Lower leg skin (tissue), 4 donors: ENCODE data around the gene TRANK1. TPM values are rescaled to one million over a fixed set of nuclear protein-coding genes. Genes with fewer than 3 reads are reported as not detected.
A peak's percentile ranks its signal among the peaks of the same experiment; 100 is the strongest.
"Not testable (repeated sequence)": the region's sequence is repeated elsewhere in the genome, so short reads cannot be mapped to it uniquely, and the experiment has no call there.

Source experiments
- DNase-seq, 2 donors: peaks; one replicate each; pipeline ENCODE4 v3.0.0-alpha.2; 2019; ENCODE audit warnings: low spot score in 2 of 2
- H3K4me3 ChIP-seq: fragments of 200-600 bp; sonication (generic); 2 replicates; pipeline ENCODE4 v1.5.1; 2017; ENCODE audit warnings: mild to moderate bottlenecking, low read depth; ENCODE audit not compliant: poor library complexity, severe bottlenecking
- POLR2A ChIP-seq, 2 donors: fragments of 450-650 bp; IDR thresholded peaks; one replicate each; pipeline ENCODE4 v1.6.1; 2016 to 2017; ENCODE audit warnings: antibody characterized with exemption in 2 of 2, mild to moderate bottlenecking in 1 of 2, moderate library complexity in 1 of 2
- WGBS, 2 donors: methylation state at CpG; one replicate each; pipeline ENCODE4 v1.1.5; 2018; 5-methylcytosine and 5-hydroxymethylcytosine counted together
- intact Hi-C: fragments of 100-400 bp; cut with DNase I; formaldehyde crosslinking; loops from one replicate; pipeline ENCODE4 v1.15.0; 2023; ENCODE audit warnings: low total_unique reads
- total RNA-seq, 4 donors: library from RNA; depleted of rRNA; stranded (reverse); fragments of >200 nt; gene quantifications; one replicate each; pipeline ENCODE4 v1.1.0, GENCODE V29; 2016
- TF ChIP-seq, protein P1 (sequence below), 3 donors: fragments of 450-650 bp; IDR thresholded peaks; one replicate each; pipeline ENCODE4 v1.5.1; 2016; ENCODE audit warnings: antibody characterized with exemption in 3 of 3, mild to moderate bottlenecking in 3 of 3, moderate library complexity in 2 of 3

Gene TRANK1
- total RNA-seq, 4 donors from 2014 or later: 2.6 to 5.1 (median 3.3) TPM

DNA sequence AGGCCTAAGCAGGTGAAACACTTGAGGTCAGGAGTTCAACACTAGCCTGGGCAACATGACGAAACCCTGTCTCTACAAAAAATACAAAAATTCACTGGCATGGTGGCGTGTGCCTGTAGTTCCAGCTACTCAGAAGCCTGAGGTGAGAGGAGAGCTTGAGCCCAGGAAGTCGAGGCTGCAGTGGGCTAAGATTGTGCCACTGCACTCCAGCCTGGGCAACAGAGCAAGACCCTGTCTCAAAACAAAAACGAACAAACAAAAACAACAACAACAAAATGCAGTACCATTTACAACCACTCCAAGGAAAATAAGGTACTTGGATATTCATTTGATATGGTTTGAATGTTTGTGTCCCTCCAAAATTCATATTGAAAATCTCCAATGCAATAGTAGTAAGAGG is 15.6 kb upstream of the TRANK1 start:
- intact Hi-C loops: no loop called here
- 87 to 92% methylated on average over 4 of the region's 4 CpGs for WGBS, 2 donors
- peak in 1 of 2 donors; percentile 32 for DNase-seq
- TF ChIP-seq POLR2A (IDR thresholded peaks at IDR 0.05): no peak
- TF ChIP-seq, protein P1, sequence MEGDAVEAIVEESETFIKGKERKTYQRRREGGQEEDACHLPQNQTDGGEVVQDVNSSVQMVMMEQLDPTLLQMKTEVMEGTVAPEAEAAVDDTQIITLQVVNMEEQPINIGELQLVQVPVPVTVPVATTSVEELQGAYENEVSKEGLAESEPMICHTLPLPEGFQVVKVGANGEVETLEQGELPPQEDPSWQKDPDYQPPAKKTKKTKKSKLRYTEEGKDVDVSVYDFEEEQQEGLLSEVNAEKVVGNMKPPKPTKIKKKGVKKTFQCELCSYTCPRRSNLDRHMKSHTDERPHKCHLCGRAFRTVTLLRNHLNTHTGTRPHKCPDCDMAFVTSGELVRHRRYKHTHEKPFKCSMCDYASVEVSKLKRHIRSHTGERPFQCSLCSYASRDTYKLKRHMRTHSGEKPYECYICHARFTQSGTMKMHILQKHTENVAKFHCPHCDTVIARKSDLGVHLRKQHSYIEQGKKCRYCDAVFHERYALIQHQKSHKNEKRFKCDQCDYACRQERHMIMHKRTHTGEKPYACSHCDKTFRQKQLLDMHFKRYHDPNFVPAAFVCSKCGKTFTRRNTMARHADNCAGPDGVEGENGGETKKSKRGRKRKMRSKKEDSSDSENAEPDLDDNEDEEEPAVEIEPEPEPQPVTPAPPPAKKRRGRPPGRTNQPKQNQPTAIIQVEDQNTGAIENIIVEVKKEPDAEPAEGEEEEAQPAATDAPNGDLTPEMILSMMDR (IDR thresholded peaks at IDR 0.05): no peak
- H3K4me3 ChIP-seq: no peak overlapping the region

GRCh38 chr3:36959821-36960220 is 15.0 kb upstream of the TRANK1 start:
- TF ChIP-seq, protein P1 (IDR thresholded peaks at IDR 0.05): no peak
- no peak for TF ChIP-seq POLR2A (IDR thresholded peaks at IDR 0.05)
- DNase-seq: peak in 1 of 2 donors; percentile 31
- H3K4me3 ChIP-seq: no peak overlapping the region
- WGBS, 2 donors: 30 to 36% methylated on average over 2 of the region's 2 CpGs
- intact Hi-C loops: loop anchor here (10.0 kb wide), 1 partner anchor 225 kb away; no protein-coding TSS in a partner anchor

DNA sequence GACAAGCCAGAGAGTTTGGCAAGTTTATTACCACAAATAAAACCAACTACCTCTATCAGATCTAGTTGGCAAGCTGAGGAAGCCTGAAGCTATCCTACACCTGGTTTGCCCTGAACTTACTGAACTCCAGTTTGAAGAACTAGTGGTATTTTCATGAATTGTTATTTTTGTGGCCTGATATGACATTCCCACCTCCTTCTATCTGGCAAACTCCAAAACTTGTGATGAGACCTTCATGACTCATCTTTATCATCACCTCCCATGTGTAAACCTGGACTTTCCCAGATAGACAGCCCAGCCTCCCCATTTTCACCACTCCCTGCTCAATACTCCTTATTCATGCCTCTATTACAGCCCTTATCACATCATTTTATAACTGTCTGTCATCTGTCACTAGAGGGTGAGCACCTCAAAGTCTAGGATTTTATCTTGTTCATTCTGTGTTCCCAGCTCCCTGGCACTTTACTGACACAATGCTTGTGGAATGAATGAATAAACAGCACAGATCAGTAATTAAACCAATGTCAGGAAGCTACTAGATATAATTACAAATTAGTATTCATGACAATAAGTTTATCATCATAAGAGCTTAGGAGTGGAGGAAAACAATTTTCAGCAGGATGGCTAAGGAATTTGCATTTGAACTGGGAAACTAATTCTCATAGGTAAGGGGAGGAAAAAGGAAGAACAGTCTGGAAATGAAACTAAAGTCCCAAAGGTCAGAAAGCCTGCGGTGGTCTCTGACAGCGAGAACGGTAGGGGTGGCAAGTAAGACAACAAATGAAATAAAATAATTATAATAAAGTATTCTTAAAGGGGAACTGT is 13.2 kb upstream of the TRANK1 start:
- intact Hi-C loops: loop anchor here (10.0 kb wide), 1 partner anchor 223 kb away; no protein-coding TSS in a partner anchor
- no peak for TF ChIP-seq POLR2A (IDR thresholded peaks at IDR 0.05)
- no peak for DNase-seq
- no peak overlapping the region for H3K4me3 ChIP-seq
- 45 to 60% methylated on average over 3 of the region's 3 CpGs for WGBS, 2 donors

GRCh38 chr3:36957063-36957462 is 12.2 kb upstream of the TRANK1 start:
- TF ChIP-seq, protein P1 (IDR thresholded peaks at IDR 0.05): no peak
- TF ChIP-seq POLR2A (IDR thresholded peaks at IDR 0.05): no peak
- 88 to 91% methylated on average over 1 of the region's 1 CpG for WGBS, 2 donors
- intact Hi-C loops: loop anchor here (10.0 kb wide), 1 partner anchor 222 kb away; no protein-coding TSS in a partner anchor
- no peak for DNase-seq
- no peak overlapping the region for H3K4me3 ChIP-seq

DNA sequence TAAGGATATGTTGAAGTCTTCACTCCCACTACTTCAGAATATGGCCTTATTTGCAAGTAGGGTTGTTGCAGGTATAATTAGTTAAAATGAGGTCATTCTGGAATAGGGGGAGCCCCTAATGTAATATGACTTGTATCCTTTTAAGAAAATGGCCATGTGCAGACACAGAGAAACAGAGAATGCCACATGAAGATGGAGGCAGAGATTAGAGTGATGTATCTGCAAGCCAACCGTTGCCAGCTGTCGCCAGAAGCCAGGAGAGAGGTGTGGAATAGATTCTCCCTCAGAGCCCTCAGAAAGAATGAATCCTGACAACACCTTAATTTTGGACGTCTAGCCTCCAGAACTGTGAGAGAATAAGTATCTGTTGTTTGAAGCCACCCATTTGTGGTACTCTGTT is 11.3 kb upstream of the TRANK1 start:
- intact Hi-C loops: loop anchor here (10.0 kb wide), 1 partner anchor 221 kb away; no protein-coding TSS in a partner anchor
- no peak overlapping the region for H3K4me3 ChIP-seq
- TF ChIP-seq, protein P1 (IDR thresholded peaks at IDR 0.05): no peak
- TF ChIP-seq POLR2A (IDR thresholded peaks at IDR 0.05): no peak
- 88 to 90% methylated on average over 3 of the region's 3 CpGs for WGBS, 2 donors
- DNase-seq: peak in 1 of 2 donors; percentile 32

- DNase-seq: no peak
- H3K4me3 ChIP-seq: no peak overlapping the region
- intact Hi-C loops: loop anchor here (10.0 kb wide), 1 partner anchor 220 kb away; no protein-coding TSS in a partner anchor
- TF ChIP-seq, protein P1 (IDR thresholded peaks at IDR 0.05): no peak
- TF ChIP-seq POLR2A (IDR thresholded peaks at IDR 0.05): no peak
Observed at GRCh38 chr3:36954452-36955134, 9.7 kb upstream of the TRANK1 start.

DNA sequence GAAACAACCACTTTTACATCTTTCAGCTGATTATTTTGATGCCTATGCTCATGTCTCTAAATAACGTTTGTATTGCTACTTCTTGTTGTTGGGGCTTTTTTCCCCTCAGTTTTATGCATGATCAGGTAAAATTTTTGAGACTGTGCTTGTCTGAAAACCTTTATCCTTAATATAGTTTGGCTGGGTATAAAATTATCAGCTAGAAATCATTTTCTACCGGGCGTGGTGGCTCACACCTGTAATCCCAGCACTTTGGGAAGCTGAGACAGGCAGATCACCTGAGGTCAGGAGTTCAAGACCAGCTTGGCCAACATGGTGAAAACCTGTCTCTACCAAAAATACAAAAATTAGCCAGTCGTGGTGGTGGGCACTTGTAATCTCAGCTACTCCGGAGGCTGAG is 3.0 kb upstream of the TRANK1 start:
- intact Hi-C loops, H3K4me3 ChIP-seq: not testable (repeated sequence)
- WGBS, 2 donors: 94 to 95% methylated on average over 5 of the region's 5 CpGs
- peak in 1 of 2 donors; percentile 34 for DNase-seq
